PC-9 (cell line): ENCODE data around the gene TCF4.

Experiments used
- EZH2 ChIP-seq: fragments of 200-600 bp; sonication (generic); IDR thresholded peaks from 2 replicates; pipeline ENCODE4 v1.8.0; 2017; ENCODE audit warnings: antibody characterized with exemption, low read depth
- TF ChIP-seq, protein P1 (sequence below): fragments of 200-600 bp; sonication (generic); conservative IDR thresholded peaks from 2 replicates; pipeline ENCODE4 v1.6.1; 2017; ENCODE audit warnings: mixed run types, antibody characterized with exemption, mild to moderate bottlenecking, moderate library complexity

DNA sequence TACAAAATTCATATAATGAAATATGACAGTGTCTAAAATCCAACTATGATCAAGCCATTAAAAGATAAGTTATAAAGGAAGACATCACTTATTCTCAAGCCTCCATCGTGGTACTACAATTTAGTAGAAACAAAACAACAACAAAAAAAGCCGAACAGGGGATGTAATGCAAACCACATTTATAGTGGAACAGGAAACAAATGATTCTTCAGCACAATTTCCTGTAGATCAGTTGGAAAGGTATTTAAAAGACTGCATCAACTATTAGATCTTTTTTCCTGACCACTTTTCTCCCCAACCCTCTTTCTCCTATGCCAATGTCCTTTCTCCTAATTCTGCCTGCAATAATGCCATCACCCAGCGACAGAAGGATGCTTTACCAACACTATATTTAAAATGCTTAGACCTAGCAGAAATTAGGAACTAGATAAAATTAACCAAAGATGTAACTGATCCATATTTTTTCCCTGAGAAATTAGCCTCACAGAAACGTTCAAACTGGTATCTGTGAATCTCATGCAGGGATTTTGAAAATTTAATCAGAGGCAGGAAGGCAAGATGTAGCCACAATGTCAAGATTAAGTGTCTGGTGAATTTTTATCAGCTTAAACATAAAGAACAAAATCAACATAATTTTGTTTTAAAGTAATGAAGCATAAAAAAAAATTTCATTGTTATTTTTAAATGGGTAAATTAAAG, 271.4 kb downstream of the TCF4 start:
- TF ChIP-seq, protein P1, sequence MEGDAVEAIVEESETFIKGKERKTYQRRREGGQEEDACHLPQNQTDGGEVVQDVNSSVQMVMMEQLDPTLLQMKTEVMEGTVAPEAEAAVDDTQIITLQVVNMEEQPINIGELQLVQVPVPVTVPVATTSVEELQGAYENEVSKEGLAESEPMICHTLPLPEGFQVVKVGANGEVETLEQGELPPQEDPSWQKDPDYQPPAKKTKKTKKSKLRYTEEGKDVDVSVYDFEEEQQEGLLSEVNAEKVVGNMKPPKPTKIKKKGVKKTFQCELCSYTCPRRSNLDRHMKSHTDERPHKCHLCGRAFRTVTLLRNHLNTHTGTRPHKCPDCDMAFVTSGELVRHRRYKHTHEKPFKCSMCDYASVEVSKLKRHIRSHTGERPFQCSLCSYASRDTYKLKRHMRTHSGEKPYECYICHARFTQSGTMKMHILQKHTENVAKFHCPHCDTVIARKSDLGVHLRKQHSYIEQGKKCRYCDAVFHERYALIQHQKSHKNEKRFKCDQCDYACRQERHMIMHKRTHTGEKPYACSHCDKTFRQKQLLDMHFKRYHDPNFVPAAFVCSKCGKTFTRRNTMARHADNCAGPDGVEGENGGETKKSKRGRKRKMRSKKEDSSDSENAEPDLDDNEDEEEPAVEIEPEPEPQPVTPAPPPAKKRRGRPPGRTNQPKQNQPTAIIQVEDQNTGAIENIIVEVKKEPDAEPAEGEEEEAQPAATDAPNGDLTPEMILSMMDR = no peak
- no peak for TF ChIP-seq EZH2
